AG04450 (cell line): ENCODE measurements around the gene CREM. TPM values are rescaled to one million over a fixed set of nuclear protein-coding genes. Genes with fewer than 3 reads are reported as not detected.

ENCODE experiments used
- CTCF ChIA-PET: fragments of 300-600, 350-600 bp; formaldehyde crosslinking; extraction: SDS; loops from one replicate; lab custom pipeline; 2022; ENCODE audit warnings: antibody characterized with exemption, inconsistent platforms; lab: Charles Lee
- POLR2A ChIA-PET: fragments of 350-600 bp; formaldehyde crosslinking; extraction: SDS; loops from one replicate; lab custom pipeline; 2021; ENCODE audit warnings: antibody characterized with exemption, inconsistent platforms; lab: Yijun Ruan, JAX
- DNase-seq: peaks from one replicate; pipeline ENCODE4 v3.0.0-alpha.2; 2011; ENCODE audit warnings: low read depth, low spot score
- H3K27ac ChIP-seq: one replicate; pipeline ENCODE4 v1.5.1; 2012; ENCODE audit warnings: low read depth, low read length, control low read depth
- H3K27me3 ChIP-seq: one replicate; pipeline ENCODE4 v1.6.0; 2012; ENCODE audit warnings: low read length; ENCODE audit not compliant: control insufficient read depth, insufficient read depth
- H3K4me3 ChIP-seq: 2 replicates; pipeline ENCODE4 v1.5.1; 2011; ENCODE audit warnings: mild to moderate bottlenecking, low read depth, low read length, control low read depth
- H3K9me3 ChIP-seq: 2 replicates; pipeline ENCODE4 v1.5.1; 2012; ENCODE audit warnings: low read length; ENCODE audit not compliant: control insufficient read depth, insufficient read depth
- CTCF ChIP-seq: IDR thresholded peaks from 2 replicates; pipeline ENCODE4 v1.5.1; 2011; ENCODE audit warnings: low read depth, low read length, control low read depth, inconsistent platforms
- polyA plus RNA-seq: library from polyadenylated mRNA; depleted of rRNA; stranded (reverse); fragments of >200 nt; gene quantifications from 2 replicates; pipeline ENCODE4 v1.2.3, GENCODE V29; 2011

CREM gene
- polyA plus RNA-seq, 1 experiment = 48.2 TPM

- DNase-seq = no peak
- Histone ChIP-seq H3K9me3 (no peaks in the 10 kb centered on the region), H3K4me3 (no peak overlapping the region), H3K27me3 (no peaks in the 10 kb centered on the region), H3K27ac (no peak overlapping the region)
- CTCF ChIA-PET = interaction anchor here (0.6 kb wide), 1 partner anchor 59 kb away, joined by 4 read pairs; no protein-coding TSS in a partner anchor
- POLR2A ChIA-PET = no interaction called here
- no peak for TF ChIP-seq CTCF
Observed at GRCh38 chr10:35192645-35193249, 66.1 kb downstream of the CREM start.

GRCh38 chr10:35194471-35194870, 67.8 kb downstream of the CREM start:
- H3K4me3 ChIP-seq = no peak overlapping the region
- H3K9me3 ChIP-seq = no peaks in the 10 kb centered on the region
- POLR2A ChIA-PET = interaction anchor here (2.6 kb wide), 1 partner anchor 67 kb away, joined by 43 read pairs; the partner anchor contains the start of gene CREM
- no peak for DNase-seq
- CTCF ChIA-PET = interaction anchor here (1.8 to 3.5 kb wide), 6 partner anchors 8 to 73 kb away, joined by 7 to 68 read pairs (median 20); partner anchors contain the start of gene CREM
- no peaks in the 10 kb centered on the region for H3K27me3 ChIP-seq
- TF ChIP-seq CTCF = no peak
- H3K27ac ChIP-seq = no peak overlapping the region

- H3K27me3 ChIP-seq = no peaks in the 10 kb centered on the region
- peak overlapping the region; percentile 98 for H3K27ac ChIP-seq
- DNase-seq = peak; percentile 21
- ChIA-PET POLR2A (interaction anchor here (0.5 to 2.6 kb wide), 4 partner anchors 23 to 514 kb away, joined by 3 to 43 read pairs (median 5); partner anchors contain the start of gene CREM), CTCF (interaction anchor here (0.9 to 3.5 kb wide), 21 partner anchors 7 to 462 kb away, joined by 3 to 68 read pairs (median 7); partner anchors contain the start of gene CREM)
- TF ChIP-seq CTCF = no peak
- H3K4me3 ChIP-seq = peak overlapping the region; percentile 56
- H3K9me3 ChIP-seq = no peaks in the 10 kb centered on the region
Observed at GRCh38 chr10:35194906-35195305, 68.3 kb downstream of the CREM start.

GRCh38 chr10:35195361-35196306, 69.0 kb downstream of the CREM start:
- H3K27me3 ChIP-seq = no peaks in the 10 kb centered on the region
- ChIA-PET POLR2A (interaction anchor here (0.5 to 2.6 kb wide), 7 partner anchors 22 to 1327 kb away, joined by 3 to 43 read pairs (median 4); partner anchors contain the start of gene CREM), CTCF (interaction anchor here (0.6 to 3.5 kb wide), 38 partner anchors 8 to 1686 kb away, joined by 3 to 68 read pairs (median 6); partner anchors contain the start of gene CREM)
- TF ChIP-seq CTCF = peak; percentile 87
- H3K4me3 ChIP-seq = peak overlapping the region; percentile 56
- no peaks in the 10 kb centered on the region for H3K9me3 ChIP-seq
- DNase-seq = peak; percentile 89
- peak overlapping the region; percentile 98 for H3K27ac ChIP-seq
